GM13976 (cell line): Measurements from ENCODE around the gene KIAA0513.

Source experiments
- DNase-seq: peaks from one replicate; pipeline ENCODE4 v3.0.0; 2012; ENCODE audit warnings: low spot score
- in situ Hi-C: fragments of 300-500 bp; cut with MboI; formaldehyde crosslinking; loops from one replicate; pipeline ENCODE4 v1.12.0; 2022; ENCODE audit warnings: low sequenced_read_pairs, mixed read lengths, inconsistent platforms; ENCODE audit not compliant: unreplicated experiment
- TF ChIP-seq, protein P1 (sequence below): IDR thresholded peaks from 2 replicates; pipeline ENCODE4 v1.5.1; 2012; ENCODE audit warnings: borderline replicate concordance, mild to moderate bottlenecking; ENCODE audit not compliant: insufficient read depth; ENCODE audit errors: extremely low read depth, missing control alignments, control extremely low read depth

The KIAA0513 gene

DNA sequence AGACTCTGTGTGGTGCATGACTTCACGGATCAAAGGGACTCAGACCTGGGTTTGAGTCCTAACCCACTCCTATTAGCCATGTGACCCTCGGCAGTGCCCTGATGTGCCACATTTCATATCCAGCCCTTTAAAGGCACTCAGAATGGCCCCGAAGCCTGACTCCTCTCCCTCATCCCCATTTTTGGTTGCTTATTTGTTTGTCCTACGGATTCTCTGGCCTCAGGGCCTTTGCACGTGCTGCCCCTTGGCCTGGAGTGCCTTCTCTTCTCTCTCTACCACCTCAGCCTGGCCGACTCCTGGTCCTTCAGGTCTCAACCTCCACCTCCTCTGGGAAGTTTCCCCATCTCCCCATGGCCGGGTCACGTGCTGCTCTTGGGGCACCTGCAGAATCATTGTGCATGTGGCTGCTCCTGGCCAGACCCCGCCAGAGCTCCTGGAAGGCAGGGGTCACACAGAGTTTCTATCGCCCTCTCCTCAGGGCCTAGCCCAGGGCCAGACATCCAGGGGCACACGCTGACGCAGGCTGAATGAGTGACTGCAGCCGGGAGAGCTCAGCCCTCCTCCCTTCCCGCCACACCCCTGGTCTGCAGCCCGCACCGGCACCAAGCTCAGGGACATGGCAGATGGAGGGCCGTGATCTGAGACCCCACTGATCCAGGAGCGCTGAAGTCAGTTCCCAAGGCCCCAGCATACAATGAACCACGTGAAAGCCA, 106.6 kb downstream of the KIAA0513 start:
- in situ Hi-C loops: no loop called here
- TF ChIP-seq, protein P1, sequence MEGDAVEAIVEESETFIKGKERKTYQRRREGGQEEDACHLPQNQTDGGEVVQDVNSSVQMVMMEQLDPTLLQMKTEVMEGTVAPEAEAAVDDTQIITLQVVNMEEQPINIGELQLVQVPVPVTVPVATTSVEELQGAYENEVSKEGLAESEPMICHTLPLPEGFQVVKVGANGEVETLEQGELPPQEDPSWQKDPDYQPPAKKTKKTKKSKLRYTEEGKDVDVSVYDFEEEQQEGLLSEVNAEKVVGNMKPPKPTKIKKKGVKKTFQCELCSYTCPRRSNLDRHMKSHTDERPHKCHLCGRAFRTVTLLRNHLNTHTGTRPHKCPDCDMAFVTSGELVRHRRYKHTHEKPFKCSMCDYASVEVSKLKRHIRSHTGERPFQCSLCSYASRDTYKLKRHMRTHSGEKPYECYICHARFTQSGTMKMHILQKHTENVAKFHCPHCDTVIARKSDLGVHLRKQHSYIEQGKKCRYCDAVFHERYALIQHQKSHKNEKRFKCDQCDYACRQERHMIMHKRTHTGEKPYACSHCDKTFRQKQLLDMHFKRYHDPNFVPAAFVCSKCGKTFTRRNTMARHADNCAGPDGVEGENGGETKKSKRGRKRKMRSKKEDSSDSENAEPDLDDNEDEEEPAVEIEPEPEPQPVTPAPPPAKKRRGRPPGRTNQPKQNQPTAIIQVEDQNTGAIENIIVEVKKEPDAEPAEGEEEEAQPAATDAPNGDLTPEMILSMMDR: no peak
- no peak for DNase-seq

DNA sequence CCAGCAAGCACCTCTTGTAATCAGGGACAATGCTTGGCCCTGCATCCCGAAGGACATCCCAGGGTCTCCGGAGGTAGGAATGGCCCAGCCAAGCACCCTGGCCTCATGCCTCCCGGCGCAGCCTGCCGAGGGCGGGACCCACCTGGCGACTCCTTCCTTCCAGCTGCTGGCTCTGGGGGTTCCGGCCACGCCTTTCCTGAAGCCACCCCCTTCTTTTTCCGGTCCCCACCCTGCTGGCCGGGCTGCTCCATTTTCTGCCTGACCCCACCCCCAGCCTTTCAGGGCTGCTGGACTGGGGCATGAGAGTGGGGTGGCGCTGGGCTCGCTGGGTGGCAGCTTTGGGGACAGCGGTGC, 107.2 kb downstream of the KIAA0513 start:
- DNase-seq: no peak
- in situ Hi-C loops: no loop called here
- TF ChIP-seq, protein P1: no peak

DNA sequence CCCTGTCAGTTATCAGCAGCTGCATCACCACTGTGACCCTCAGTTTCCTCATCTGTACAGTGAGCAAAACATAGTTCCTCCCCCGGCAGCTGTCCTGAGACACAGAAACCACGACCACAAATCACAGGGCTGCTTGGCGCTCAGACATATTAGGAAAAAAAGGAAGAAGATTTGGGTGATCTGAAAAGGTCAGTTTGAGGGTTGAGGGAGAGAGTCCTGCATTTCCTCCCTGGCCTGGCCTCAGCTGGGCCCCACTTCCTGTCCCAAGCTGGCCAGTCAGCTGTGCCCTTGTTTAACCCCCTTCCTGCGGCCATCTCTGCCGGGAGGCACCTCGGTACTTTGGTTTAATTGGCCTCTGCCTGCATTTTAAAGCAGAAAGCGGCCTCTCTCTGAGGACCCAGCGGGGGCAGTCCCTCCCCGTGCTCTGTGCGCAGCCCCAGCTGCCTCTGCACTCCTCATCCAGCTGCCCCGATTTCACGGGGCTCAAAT, 108.7 kb downstream of the KIAA0513 start:
- TF ChIP-seq, protein P1: no peak
- in situ Hi-C loops: no loop called here
- peak; percentile 76 for DNase-seq

DNA sequence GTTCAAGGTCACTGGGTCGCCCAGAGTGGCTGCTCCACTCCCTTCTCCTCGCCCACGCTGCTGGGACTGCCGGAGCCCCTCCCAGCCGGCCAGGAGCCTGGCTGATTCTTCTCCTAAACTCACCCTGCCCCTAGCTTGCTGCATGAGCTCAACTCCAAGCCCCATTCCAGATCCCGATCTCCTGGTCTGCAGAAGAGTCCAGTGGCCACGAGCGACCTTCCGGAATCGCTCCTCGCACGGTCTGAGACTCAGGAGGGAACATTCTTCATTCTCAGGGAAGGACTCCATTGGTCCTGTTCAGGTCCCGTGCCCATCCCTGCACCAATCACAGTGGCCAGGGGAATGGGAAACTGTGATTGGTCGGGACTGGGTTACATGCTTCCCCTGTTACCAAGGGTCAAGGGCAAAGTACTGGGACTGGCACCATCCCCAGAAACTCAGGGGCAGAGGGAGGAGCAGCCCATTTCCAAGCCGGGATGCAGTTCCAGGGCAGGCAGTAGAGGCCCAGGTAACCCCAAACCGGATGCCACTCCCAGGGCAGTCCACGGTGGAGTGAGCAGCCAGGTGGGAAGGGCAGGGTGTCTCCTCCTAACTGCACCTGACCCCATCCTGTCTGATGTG, 109.2 kb downstream of the KIAA0513 start:
- DNase-seq: no peak
- TF ChIP-seq, protein P1: no peak
- in situ Hi-C loops: no loop called here

- no peak for DNase-seq
- TF ChIP-seq, protein P1: no peak
- in situ Hi-C loops: no loop called here
These were observed 109.9 kb downstream of the KIAA0513 start for GRCh38 chr16:85137323-85138072.

GRCh38 chr16:85138073-85138824, 110.7 kb downstream of the KIAA0513 start:
- in situ Hi-C loops: no loop called here
- no peak for DNase-seq
- TF ChIP-seq, protein P1: no peak
